Posterior cingulate gyrus (tissue), 11 donors: Measurements from ENCODE around the gene GHR.

Experiments
- DNase-seq, 10 donors: peaks; one replicate each; pipeline versions ENCODE4 v3.0.0 to v3.0.0-alpha.2; 2020 to 2021; ENCODE audit warnings: mixed read lengths in 3 of 10
- intact Hi-C: fragments of 100-400 bp; cut with DNase I; formaldehyde crosslinking; loops from one replicate; pipeline ENCODE4 v1.15.1; 2023

Gene GHR

GRCh38 chr5:42513246-42513645, 90.0 kb downstream of the GHR start:
- no peak for DNase-seq
- intact Hi-C loops, result no loop called here

GRCh38 chr5:42514754-42515153, 91.5 kb downstream of the GHR start:
- DNase-seq, result no peak
- intact Hi-C loops, result no loop called here

- intact Hi-C loops, result no loop called here
- no peak for DNase-seq
These were observed 92.3 kb downstream of the GHR start for GRCh38 chr5:42515504-42515903.

- no peak for DNase-seq
- intact Hi-C loops, result no loop called here
These were observed 93.2 kb downstream of the GHR start for GRCh38 chr5:42516282-42517042.

- DNase-seq, result no peak
- intact Hi-C loops, result no loop called here
These were observed 93.9 kb downstream of the GHR start for GRCh38 chr5:42517164-42517563.

GRCh38 chr5:42518595-42519221, 95.5 kb downstream of the GHR start:
- intact Hi-C loops, result no loop called here
- no peak for DNase-seq

GRCh38 chr5:42520203-42520602, 97.0 kb downstream of the GHR start:
- DNase-seq, result no peak
- intact Hi-C loops, result no loop called here

- DNase-seq, result no peak
- intact Hi-C loops, result no loop called here
These were observed 97.7 kb downstream of the GHR start for GRCh38 chr5:42520957-42521356.

GRCh38 chr5:42521406-42521805, 98.2 kb downstream of the GHR start:
- no peak for DNase-seq
- intact Hi-C loops, result no loop called here

GRCh38 chr5:42522783-42523182, 99.5 kb downstream of the GHR start:
- DNase-seq, result no peak
- intact Hi-C loops, result no loop called here

GRCh38 chr5:42526179-42526578, 102.9 kb downstream of the GHR start:
- intact Hi-C loops, result no loop called here
- no peak for DNase-seq

- intact Hi-C loops, result no loop called here
- DNase-seq, result no peak
These were observed 108.4 kb downstream of the GHR start for GRCh38 chr5:42531611-42532010.

GRCh38 chr5:42542106-42542505, 118.9 kb downstream of the GHR start:
- no peak for DNase-seq
- intact Hi-C loops, result no loop called here

- no peak for DNase-seq
These were observed 120.5 kb downstream of the GHR start for GRCh38 chr5:42543774-42544173.

GRCh38 chr5:42545038-42545437, 121.8 kb downstream of the GHR start:
- intact Hi-C loops, result no loop called here
- no peak for DNase-seq

More at GRCh38 chr5:42543774-42544173, 120.5 kb downstream of the GHR start:
- intact Hi-C loops, result no loop called here

GRCh38 chr5:42547141-42547540, 123.9 kb downstream of the GHR start:
- intact Hi-C loops, result no loop called here

GRCh38 chr5:42547894-42548293, 124.7 kb downstream of the GHR start:
- intact Hi-C loops, result no loop called here
- DNase-seq, result no peak

More at GRCh38 chr5:42547141-42547540, 123.9 kb downstream of the GHR start:
- DNase-seq, result no peak

- DNase-seq, result no peak
- intact Hi-C loops, result no loop called here
These were observed 129.4 kb downstream of the GHR start for GRCh38 chr5:42552597-42552996.

- intact Hi-C loops, result no loop called here
- DNase-seq, result no peak
These were observed 130.2 kb downstream of the GHR start for GRCh38 chr5:42553461-42553860.

GRCh38 chr5:42555010-42555409, 131.8 kb downstream of the GHR start:
- DNase-seq, result no peak
- intact Hi-C loops, result no loop called here

GRCh38 chr5:42555797-42556196, 132.6 kb downstream of the GHR start:
- DNase-seq, result no peak
- intact Hi-C loops, result no loop called here

GRCh38 chr5:42557689-42558088, 134.4 kb downstream of the GHR start:
- no peak for DNase-seq
- intact Hi-C loops, result no loop called here
